Measurements from ENCODE around the gene CPNE2. TPM values are rescaled to one million over a fixed set of nuclear protein-coding genes. Genes with fewer than 3 reads are reported as not detected.

The CPNE2 gene
- polyA plus RNA-seq, 2 of the 4 experiments (the other 2 are of a cell fraction), result 36.7 TPM

DNA sequence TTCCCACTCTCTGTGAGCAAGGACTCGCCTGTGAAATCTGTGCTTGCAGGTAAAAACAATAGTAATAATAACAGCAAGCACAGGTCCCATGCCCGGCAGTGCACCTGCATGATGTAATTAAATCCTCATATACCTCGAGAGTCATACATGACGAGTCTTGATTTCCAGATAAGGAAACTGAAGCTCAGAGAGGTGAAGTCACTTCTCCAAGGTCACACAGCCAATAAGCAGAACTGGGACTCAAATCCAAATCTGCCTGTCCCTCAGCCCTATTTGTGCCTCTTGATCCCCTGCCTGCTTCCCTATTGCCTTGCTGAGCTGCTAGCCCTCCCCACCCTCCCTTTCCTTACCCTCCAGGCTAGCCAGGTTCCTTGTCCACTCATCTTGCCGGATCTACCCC lies 38.0 kb upstream of the CPNE2 start:
- H3K27ac ChIP-seq, result no peak overlapping the region
- no peak for DNase-seq (ENCODE audit: low read depth in 1 of 2, low spot score in 1 of 2)
- POLR2A ChIA-PET, result no interaction called here
- TF ChIP-seq HOXB13 (CRISPR knock-in tag; IDR thresholded peaks at IDR 0.05; ENCODE audit: low read depth) (no peak), HEYL (CRISPR knock-in tag; IDR thresholded peaks at IDR 0.05) (no peak), CBX8 (IDR thresholded peaks at IDR 0.05) (no peak), ESRRA (IDR thresholded peaks at IDR 0.05; ENCODE audit: borderline replicate concordance, low read length) (no peak), MAZ (IDR thresholded peaks at IDR 0.05; ENCODE audit: borderline replicate concordance, low read depth, low read length) (no peak), CHD2 (IDR thresholded peaks at IDR 0.05; ENCODE audit: low read length, partially characterized antibody) (no peak), ZC3H11A (IDR thresholded peaks at IDR 0.05) (no peak), CBX2 (IDR thresholded peaks at IDR 0.05; ENCODE audit: borderline replicate concordance, low read depth) (no peak), CEBPB (IDR thresholded peaks at IDR 0.05) (no peak), MYC (IDR thresholded peaks at IDR 0.05; ENCODE audit: borderline replicate concordance, low read length) (no peak), EHF (CRISPR knock-in tag; IDR thresholded peaks at IDR 0.05) (no peak)
- TF ChIP-seq, protein P1, sequence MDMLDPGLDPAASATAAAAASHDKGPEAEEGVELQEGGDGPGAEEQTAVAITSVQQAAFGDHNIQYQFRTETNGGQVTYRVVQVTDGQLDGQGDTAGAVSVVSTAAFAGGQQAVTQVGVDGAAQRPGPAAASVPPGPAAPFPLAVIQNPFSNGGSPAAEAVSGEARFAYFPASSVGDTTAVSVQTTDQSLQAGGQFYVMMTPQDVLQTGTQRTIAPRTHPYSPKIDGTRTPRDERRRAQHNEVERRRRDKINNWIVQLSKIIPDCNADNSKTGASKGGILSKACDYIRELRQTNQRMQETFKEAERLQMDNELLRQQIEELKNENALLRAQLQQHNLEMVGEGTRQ (IDR thresholded peaks at IDR 0.05), result no peak
- TF ChIP-seq, protein P2, sequence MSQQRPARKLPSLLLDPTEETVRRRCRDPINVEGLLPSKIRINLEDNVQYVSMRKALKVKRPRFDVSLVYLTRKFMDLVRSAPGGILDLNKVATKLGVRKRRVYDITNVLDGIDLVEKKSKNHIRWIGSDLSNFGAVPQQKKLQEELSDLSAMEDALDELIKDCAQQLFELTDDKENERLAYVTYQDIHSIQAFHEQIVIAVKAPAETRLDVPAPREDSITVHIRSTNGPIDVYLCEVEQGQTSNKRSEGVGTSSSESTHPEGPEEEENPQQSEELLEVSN (IDR thresholded peaks at IDR 0.05; ENCODE audit: borderline replicate concordance, low read depth), result no peak
- H3K4me3 ChIP-seq, result no peak overlapping the region
- H3K9me3 ChIP-seq, result no peaks in the 10 kb centered on the region
- no peak for ATAC-seq
- no peak for FAIRE-seq
- WGBS (ENCODE audit: missing lambda C conversion rate), result 50% methylated on average over 5 of the region's 5 CpGs
- no peak overlapping the region for H3K4me2 ChIP-seq
- CTCF ChIA-PET, result interaction anchor here (1.2 to 2.6 kb wide), 3 partner anchors 9 to 70 kb away, joined by 3 to 16 read pairs (median 3); no protein-coding TSS in a partner anchor
- no peaks in the 10 kb centered on the region for H3K4me1 ChIP-seq

DNA sequence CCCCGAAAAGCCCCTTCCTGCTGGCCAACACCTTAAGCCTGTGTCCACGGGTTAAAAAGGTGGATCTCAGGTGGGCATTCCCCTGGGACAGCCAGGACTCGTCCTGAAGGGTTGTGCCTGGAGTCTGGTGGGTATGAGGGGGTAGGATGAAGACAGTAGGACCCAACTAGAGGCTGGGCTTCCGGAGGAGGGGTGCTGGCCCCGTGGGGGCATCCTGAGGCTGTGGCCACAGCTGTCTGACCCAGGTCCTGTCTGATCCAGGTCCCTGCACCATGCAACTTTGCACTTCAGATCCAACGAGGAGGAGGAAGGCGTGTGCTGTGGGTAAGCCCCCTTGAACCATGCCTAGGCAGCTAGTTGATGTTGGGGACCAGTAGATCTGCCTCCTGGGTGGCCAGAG lies 37.6 kb upstream of the CPNE2 start:
- 39% methylated on average over 6 of the region's 7 CpGs for WGBS (ENCODE audit: missing lambda C conversion rate)
- TF ChIP-seq TFCP2L1 (CRISPR knock-in tag; IDR thresholded peaks at IDR 0.05), result no peak
- TF ChIP-seq ZNF302 (CRISPR knock-in tag; IDR thresholded peaks at IDR 0.05), result no peak
- TF ChIP-seq HOXA7 (CRISPR knock-in tag; IDR thresholded peaks at IDR 0.05), result no peak
- TF ChIP-seq CHD2 (IDR thresholded peaks at IDR 0.05; ENCODE audit: low read length, partially characterized antibody), result no peak
- TF ChIP-seq, protein P1 (IDR thresholded peaks at IDR 0.05), result no peak
- TF ChIP-seq RCOR1 (IDR thresholded peaks at IDR 0.05; ENCODE audit: low read depth, low read length), result no peak
- no peak for TF ChIP-seq SMC3 (IDR thresholded peaks at IDR 0.05)
- TF ChIP-seq, protein P3, sequence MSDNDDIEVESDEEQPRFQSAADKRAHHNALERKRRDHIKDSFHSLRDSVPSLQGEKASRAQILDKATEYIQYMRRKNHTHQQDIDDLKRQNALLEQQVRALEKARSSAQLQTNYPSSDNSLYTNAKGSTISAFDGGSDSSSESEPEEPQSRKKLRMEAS (IDR thresholded peaks at IDR 0.05), result no peak
- H3K4me3 ChIP-seq, result no peak overlapping the region
- ChIA-PET CTCF (interaction anchor here (1.2 to 2.6 kb wide), 2 partner anchors 9 to 29 kb away, joined by 3 to 16 read pairs; no protein-coding TSS in a partner anchor), POLR2A (no interaction called here)
- H3K4me1 ChIP-seq, result no peaks in the 10 kb centered on the region
- no peak for ATAC-seq
- no peak for DNase-seq (ENCODE audit: low read depth in 1 of 2, low spot score in 1 of 2)
- FAIRE-seq, result no peak
- no peak overlapping the region for H3K27ac ChIP-seq
- no peaks in the 10 kb centered on the region for H3K9me3 ChIP-seq
- H3K4me2 ChIP-seq, result no peak overlapping the region

DNA sequence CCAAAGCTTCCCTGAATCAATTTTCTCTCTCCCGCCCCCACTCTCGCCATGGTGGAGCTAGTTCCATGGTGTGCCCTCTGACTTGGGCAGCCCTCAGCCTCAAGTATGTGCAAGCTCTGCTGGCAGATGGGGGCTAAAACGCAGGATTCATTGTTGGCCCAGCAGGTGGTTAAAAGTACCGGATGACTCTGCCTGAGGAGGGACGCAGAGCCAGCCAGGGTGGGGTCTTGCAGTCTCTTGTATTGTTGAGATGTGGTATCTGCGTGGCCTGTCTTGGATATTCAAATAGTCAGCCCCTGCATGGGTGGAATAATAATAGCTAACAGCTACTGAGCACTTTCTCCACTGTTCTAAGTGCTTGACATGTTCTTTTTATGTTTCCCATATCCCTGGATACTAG lies 36.7 kb upstream of the CPNE2 start:
- no peak overlapping the region for H3K4me3 ChIP-seq
- H3K9me3 ChIP-seq, result no peaks in the 10 kb centered on the region
- WGBS (ENCODE audit: missing lambda C conversion rate), result 71% methylated on average over 6 of the region's 6 CpGs
- CTCF ChIA-PET, result interaction anchor here (0.6 to 2.6 kb wide), 2 partner anchors 28 to 38 kb away, joined by 3 to 16 read pairs; no protein-coding TSS in a partner anchor
- TF ChIP-seq ESRRA (IDR thresholded peaks at IDR 0.05; ENCODE audit: borderline replicate concordance, low read length) (no peak), PHF8 (IDR thresholded peaks at IDR 0.05; ENCODE audit: borderline replicate concordance, low read depth) (no peak), HOXB5 (CRISPR knock-in tag; IDR thresholded peaks at IDR 0.05) (no peak), JUN (IDR thresholded peaks at IDR 0.05) (no peak), MAZ (IDR thresholded peaks at IDR 0.05; ENCODE audit: borderline replicate concordance, low read depth, low read length) (no peak)
- POLR2A ChIA-PET, result no interaction called here
- DNase-seq (ENCODE audit: low read depth in 1 of 2, low spot score in 1 of 2) (no peak), FAIRE-seq (no peak), ATAC-seq (no peak)
- no peak overlapping the region for H3K4me2 ChIP-seq
- H3K27ac ChIP-seq, result no peak overlapping the region
- H3K4me1 ChIP-seq, result no peaks in the 10 kb centered on the region

Data from A549 (cell line).